ENCODE measurements around the gene OR10H3.
"Not testable (repeated sequence)": the region's sequence is repeated elsewhere in the genome, so short reads cannot be mapped to it uniquely, and the experiment has no call there.

The OR10H3 gene

GRCh38 chr19:15779756-15780476 lies 42.1 kb downstream of the OR10H3 start:
- Histone ChIP-seq H3K9me3 (no peaks in the 10 kb centered on the region), H3K4me3 (ENCODE audit: low read depth in 1 of 2, low read length in 1 of 2) (no peak overlapping the region), H3K36me3 (no peaks in the 10 kb centered on the region), H3K4me1 (ENCODE audit: control insufficient read depth in 1 of 2, insufficient read depth in 1 of 2, low read depth in 1 of 2, low read length in 1 of 2) (no peaks in the 10 kb centered on the region), H3K27ac (no peak overlapping the region), H3K27me3 (peaks cover 35% of the 10 kb centered on the region)
- no peak for TF ChIP-seq CTCF (IDR thresholded peaks at IDR 0.05)

- Histone ChIP-seq H3K4me3 (ENCODE audit: low read depth in 1 of 2, low read length in 1 of 2) (no peak overlapping the region), H3K27ac (no peak overlapping the region), H3K27me3 (peaks cover 32% of the 10 kb centered on the region), H3K4me1 (ENCODE audit: control insufficient read depth in 1 of 2, insufficient read depth in 1 of 2, low read depth in 1 of 2, low read length in 1 of 2) (no peaks in the 10 kb centered on the region), H3K9me3 (no peaks in the 10 kb centered on the region), H3K36me3 (no peaks in the 10 kb centered on the region)
- no peak for TF ChIP-seq CTCF (IDR thresholded peaks at IDR 0.05)
Observed at GRCh38 chr19:15780610-15781418, 43.0 kb downstream of the OR10H3 start.

- no peak for TF ChIP-seq CTCF (IDR thresholded peaks at IDR 0.05)
- H3K27ac ChIP-seq = no peak overlapping the region
- no peaks in the 10 kb centered on the region for H3K9me3 ChIP-seq
- H3K4me3 ChIP-seq (ENCODE audit: low read depth in 1 of 2, low read length in 1 of 2) = no peak overlapping the region
- no peaks in the 10 kb centered on the region for H3K36me3 ChIP-seq
- H3K27me3 ChIP-seq = peaks cover 27% of the 10 kb centered on the region
- H3K4me1 ChIP-seq (ENCODE audit: control insufficient read depth in 1 of 2, insufficient read depth in 1 of 2, low read depth in 1 of 2, low read length in 1 of 2) = no peaks in the 10 kb centered on the region
Observed at GRCh38 chr19:15781661-15782060, 43.9 kb downstream of the OR10H3 start.

- no peaks in the 10 kb centered on the region for H3K4me1 ChIP-seq (ENCODE audit: control insufficient read depth in 1 of 2, insufficient read depth in 1 of 2, low read depth in 1 of 2, low read length in 1 of 2)
- no peak overlapping the region for H3K4me3 ChIP-seq (ENCODE audit: low read depth in 1 of 2, low read length in 1 of 2)
- no peak for TF ChIP-seq CTCF (IDR thresholded peaks at IDR 0.05)
- no peaks in the 10 kb centered on the region for H3K36me3 ChIP-seq
- no peaks in the 10 kb centered on the region for H3K9me3 ChIP-seq
- no peak overlapping the region for H3K27ac ChIP-seq
- H3K27me3 ChIP-seq = peaks cover 27% of the 10 kb centered on the region
Observed at GRCh38 chr19:15782211-15782610, 44.4 kb downstream of the OR10H3 start.

- not testable (repeated sequence) for H3K9me3 ChIP-seq; H3K27ac ChIP-seq; H3K36me3 ChIP-seq; H3K4me3 ChIP-seq (ENCODE audit: low read depth in 1 of 2, low read length in 1 of 2); H3K4me1 ChIP-seq (ENCODE audit: control insufficient read depth in 1 of 2, insufficient read depth in 1 of 2, low read depth in 1 of 2, low read length in 1 of 2)
- peaks cover 27% of the 10 kb centered on the region for H3K27me3 ChIP-seq
Observed at GRCh38 chr19:15782896-15783295, 45.1 kb downstream of the OR10H3 start.

GRCh38 chr19:15787611-15788155 lies 49.9 kb downstream of the OR10H3 start, which contains the start of gene OR10H5:
Gene OR10H5, plus strand, starts transcription at chr19:15787661. Its CDS starts 6,388 bp downstream, at chr19:15794049.
- Histone ChIP-seq H3K36me3 (no peaks in the 10 kb centered on the region), H3K27ac (no peak within 1 kb of the TSS), H3K27me3 (peaks cover 51% of the 10 kb centered on the region), H3K4me1 (ENCODE audit: control insufficient read depth in 1 of 2, insufficient read depth in 1 of 2, low read depth in 1 of 2, low read length in 1 of 2) (no peaks in the 10 kb centered on the region), H3K4me3 (ENCODE audit: low read depth in 1 of 2, low read length in 1 of 2) (no peak within 1 kb of the TSS), H3K9me3 (no peaks in the 10 kb centered on the region)
- TF ChIP-seq CTCF (IDR thresholded peaks at IDR 0.05) = no peak

All from neutrophil (primary cell).